GM21737 (cell line): ENCODE measurements around the gene NOL4L.

ENCODE experiments used
- ATAC-seq: cut with Tn5 transposase; IDR thresholded peaks from one replicate; pipeline ENCODE4 v1.9.1; 2021; ENCODE audit warnings: mild to moderate bottlenecking, moderate library complexity; ENCODE audit not compliant: unreplicated experiment

Gene NOL4L

DNA sequence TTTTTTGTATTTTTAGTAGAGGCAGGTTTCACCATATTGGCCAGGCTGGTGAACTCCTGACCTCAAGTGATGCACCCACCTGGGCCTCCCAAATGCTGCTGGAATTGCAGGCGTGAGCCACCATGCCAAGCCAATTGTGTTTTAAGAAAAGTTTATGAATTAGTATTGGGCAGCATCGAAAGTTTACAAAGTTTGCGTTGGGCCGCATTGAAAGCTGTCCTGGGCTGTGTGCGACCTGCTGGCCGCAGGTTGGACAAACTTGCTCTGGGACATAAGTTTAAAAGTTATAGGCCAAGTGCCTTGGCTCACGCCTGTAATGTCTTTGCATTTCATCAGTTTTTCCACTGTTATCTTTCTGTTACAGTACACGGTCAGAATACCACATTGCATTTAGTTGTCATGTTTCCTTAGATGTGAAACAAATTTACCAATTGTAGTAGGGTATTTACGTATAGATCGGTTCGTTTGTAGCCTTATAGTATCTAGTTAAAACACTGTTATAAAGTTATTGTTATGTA, 187.5 kb downstream of the NOL4L start:
- no peak for ATAC-seq

DNA sequence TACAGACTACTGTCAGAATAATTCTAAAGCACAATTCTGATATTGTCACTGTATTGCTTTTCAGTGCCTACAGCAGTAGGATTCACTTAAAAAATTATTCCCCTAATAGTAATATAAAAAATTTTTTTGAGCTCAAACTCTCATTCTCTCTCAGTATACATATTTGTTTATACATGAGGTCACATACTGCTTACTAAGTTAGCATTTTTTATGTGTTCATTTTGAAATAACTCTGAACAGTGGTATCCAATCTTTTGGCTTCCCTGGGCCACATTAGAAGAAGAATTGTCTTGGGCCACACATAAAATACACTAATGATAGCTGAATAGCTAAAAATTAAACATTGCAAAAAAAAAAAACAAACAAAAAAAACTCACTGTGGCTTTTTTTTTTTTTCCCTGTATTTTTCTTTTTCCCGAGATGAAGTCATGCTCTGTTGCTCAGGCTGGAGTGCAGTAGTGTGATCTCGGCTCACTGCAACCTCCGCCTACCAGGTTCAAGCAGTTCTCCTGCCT, 188.4 kb downstream of the NOL4L start:
- ATAC-seq: no peak

DNA sequence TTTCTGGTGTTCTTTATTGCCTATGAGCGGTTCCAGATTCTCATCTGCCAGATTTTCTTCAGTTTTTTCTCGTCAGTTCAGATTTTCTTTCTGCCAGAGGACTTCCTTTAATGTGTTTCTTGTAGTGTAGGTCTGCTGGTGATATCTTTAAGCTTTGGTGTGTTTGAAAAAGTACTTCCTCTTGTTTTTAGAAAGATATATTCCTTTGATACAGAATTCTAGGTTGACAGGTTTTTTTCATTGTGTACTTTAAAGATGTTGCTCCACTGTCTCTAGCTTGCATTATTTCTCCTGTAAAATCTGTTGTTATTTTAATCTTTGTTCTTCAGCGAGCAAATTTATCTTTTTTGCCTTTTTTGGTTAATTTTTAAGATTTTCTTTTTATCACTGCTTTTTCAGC, 190.1 kb downstream of the NOL4L start:
- ATAC-seq: no peak
